Fibroblast of peridontal ligament (primary cell): ENCODE results near the gene TMEM143.
A peak's percentile ranks its signal among the peaks of the same experiment; 100 is the strongest.
"Not testable (repeated sequence)": the region's sequence is repeated elsewhere in the genome, so short reads cannot be mapped to it uniquely, and the experiment has no call there.

Experiments
- DNase-seq: peaks from one replicate; pipeline ENCODE4 v3.0.0-alpha.2; 2010; ENCODE audit errors: extremely low read depth

The TMEM143 gene

GRCh38 chr19:48330012-48330681 is 33.6 kb downstream of the TMEM143 start:
- no peak for DNase-seq

GRCh38 chr19:48329167-48329891 is 34.4 kb downstream of the TMEM143 start:
- DNase-seq = peak; percentile 51

GRCh38 chr19:48325265-48325910 is 38.4 kb downstream of the TMEM143 start, which contains the start of gene EMP3:
EMP3 (plus strand) TSS chr19:48325552; CDS start chr19:48326845, 1,293 bp downstream.
- peak; percentile 95 for DNase-seq

- DNase-seq = peak; percentile 97
These were observed 41.8 kb downstream of the TMEM143 start for GRCh38 chr19:48321622-48322591.

GRCh38 chr19:48321372-48321621 is 42.4 kb downstream of the TMEM143 start:
- DNase-seq = peak; percentile 62

GRCh38 chr19:48319647-48320541 is 43.8 kb downstream of the TMEM143 start:
- DNase-seq = peak; percentile 78

- no peak for DNase-seq
These were observed 45.3 kb downstream of the TMEM143 start for GRCh38 chr19:48318286-48318987.

GRCh38 chr19:48317708-48317960 is 46.1 kb downstream of the TMEM143 start:
- not testable (repeated sequence) for DNase-seq

GRCh38 chr19:48315712-48316111 is 48.0 kb downstream of the TMEM143 start:
- DNase-seq = no peak

- no peak for DNase-seq
These were observed 52.4 kb downstream of the TMEM143 start for GRCh38 chr19:48311384-48311783.

- DNase-seq = peak; percentile 14
These were observed 53.5 kb downstream of the TMEM143 start for GRCh38 chr19:48310227-48310626.

GRCh38 chr19:48309731-48310130 is 54.0 kb downstream of the TMEM143 start:
- DNase-seq = not testable (repeated sequence)

- DNase-seq = no peak
These were observed 54.8 kb downstream of the TMEM143 start for GRCh38 chr19:48308631-48309586.

GRCh38 chr19:48303866-48304265 is 59.9 kb downstream of the TMEM143 start:
- no peak for DNase-seq

GRCh38 chr19:48303367-48303766 is 60.4 kb downstream of the TMEM143 start:
- DNase-seq = no peak

- no peak for DNase-seq
These were observed 61.2 kb downstream of the TMEM143 start for GRCh38 chr19:48302600-48302959.

GRCh38 chr19:48301886-48302599 is 61.7 kb downstream of the TMEM143 start:
- no peak for DNase-seq

- no peak for DNase-seq
These were observed 65.8 kb downstream of the TMEM143 start for GRCh38 chr19:48297975-48298374.
